Neural cell (in vitro differentiated cells): Measurements from ENCODE around the gene RCAN1.
"Not testable (repeated sequence)": the region's sequence is repeated elsewhere in the genome, so short reads cannot be mapped to it uniquely, and the experiment has no call there.

Source experiments
- CTCF ChIP-seq: fragments of 450-650 bp; IDR thresholded peaks from 2 replicates; pipeline ENCODE4 v1.5.1; 2014; ENCODE audit warnings: antibody characterized with exemption, mild to moderate bottlenecking, moderate library complexity; ENCODE audit not compliant: poor library complexity, severe bottlenecking
- EZH2 ChIP-seq: fragments of 200-600, 300-800 bp; shearing (Covaris generic), sonication (generic); IDR thresholded peaks from 2 replicates; pipeline ENCODE4 v1.6.1; 2014; ENCODE audit warnings: antibody characterized with exemption, low read length, borderline replicate concordance, mild to moderate bottlenecking; ENCODE audit not compliant: insufficient read depth, poor library complexity, severe bottlenecking
- POLR2AphosphoS5 ChIP-seq: IDR thresholded peaks from 2 replicates; pipeline ENCODE4 v1.6.1; 2012

DNA sequence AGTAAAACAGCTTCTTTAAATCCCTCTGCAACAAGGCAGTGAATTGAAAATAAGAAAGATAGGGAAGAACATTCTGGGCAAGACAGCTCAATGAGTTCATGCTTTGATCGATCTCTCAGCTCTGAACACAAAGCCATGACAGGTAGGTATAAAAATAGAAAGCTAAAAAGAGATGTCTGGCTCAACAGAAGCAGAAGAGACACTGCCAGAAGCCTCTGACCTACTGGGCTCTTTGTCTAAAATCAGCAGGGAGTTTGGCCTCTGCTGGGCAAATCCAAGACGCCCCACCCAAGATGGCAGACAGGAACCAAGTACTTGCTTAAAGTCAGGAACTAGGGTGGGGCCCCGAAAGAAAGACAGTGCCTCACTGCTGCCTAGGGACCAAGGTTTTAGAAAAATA, 147.6 kb downstream of the RCAN1 start:
- not testable (repeated sequence) for TF ChIP-seq CTCF, POLR2AphosphoS5, EZH2
